HepG2 (cell line): ENCODE results near the gene ST6GALNAC4. TPM values are rescaled to one million over a fixed set of nuclear protein-coding genes. Genes with fewer than 3 reads are reported as not detected.

Source experiments
- ATF3 ChIP-seq: sonication (generic); formaldehyde crosslinking; IDR thresholded peaks from 2 replicates; pipeline ENCODE4 v1.4.0; 2020; ENCODE audit warnings: missing genetic modification reagents
- BRCA1 ChIP-seq: sonication (generic); formaldehyde crosslinking; IDR thresholded peaks from 2 replicates; pipeline ENCODE4 v1.4.0; 2020; ENCODE audit warnings: missing genetic modification reagents
- CEBPB ChIP-seq: IDR thresholded peaks from 2 replicates; pipeline ENCODE4 v1.6.1; 2011; ENCODE audit warnings: low read depth, low read length, improper control_type of control experiment, borderline replicate concordance
- DR1 ChIP-seq: sonication (generic); formaldehyde crosslinking; IDR thresholded peaks from 2 replicates; pipeline ENCODE4 v1.8.0; 2021; ENCODE audit warnings: mild to moderate bottlenecking, missing genetic modification reagents, inconsistent platforms
- EEA1 ChIP-seq: sonication (generic); formaldehyde crosslinking; IDR thresholded peaks from 2 replicates; pipeline ENCODE4 v1.5.1; 2020; ENCODE audit warnings: mild to moderate bottlenecking, missing genetic modification reagents, borderline replicate concordance
- FOXA3 ChIP-seq: IDR thresholded peaks from 2 replicates; pipeline ENCODE4 v1.6.1; 2016; ENCODE audit warnings: missing genetic modification reagents, missing compliant biosample characterization
- GATAD2A ChIP-seq: IDR thresholded peaks from 2 replicates; pipeline ENCODE4 v1.6.1; 2016
- GZF1 ChIP-seq: sonication (generic); formaldehyde crosslinking; IDR thresholded peaks from 2 replicates; pipeline ENCODE4 v1.5.1; 2020; ENCODE audit warnings: mild to moderate bottlenecking, missing genetic modification reagents
- HNRNPH1 ChIP-seq: fragments of 200-400 bp; formaldehyde crosslinking; optimal IDR thresholded peaks from 2 replicates; pipeline ENCODE3; 2017; ENCODE audit warnings: mild to moderate bottlenecking, low read depth, low read length
- KAT2B ChIP-seq: fragments of 150-350 bp; IDR thresholded peaks from 2 replicates; pipeline ENCODE4 v1.6.1; 2014; ENCODE audit warnings: low read depth, low read length, borderline replicate concordance
- KDM4B ChIP-seq: sonication (generic); formaldehyde crosslinking; IDR thresholded peaks from 2 replicates; pipeline ENCODE4 v1.4.0; 2020; ENCODE audit warnings: missing genetic modification reagents
- KLF12 ChIP-seq: sonication (generic); formaldehyde crosslinking; IDR thresholded peaks from 2 replicates; pipeline ENCODE4 v1.4.0; 2020; ENCODE audit warnings: missing genetic modification reagents, borderline replicate concordance
- MBD4 ChIP-seq: IDR thresholded peaks from 2 replicates; pipeline ENCODE4 v1.6.1; 2012; ENCODE audit warnings: low read length, inconsistent platforms, borderline replicate concordance
- MTF1 ChIP-seq: sonication (generic); formaldehyde crosslinking; IDR thresholded peaks from 2 replicates; pipeline ENCODE4 v1.5.0; 2020; ENCODE audit warnings: missing genetic modification reagents
- PAF1 ChIP-seq: IDR thresholded peaks from 2 replicates; pipeline ENCODE4 v1.6.1; 2016; ENCODE audit warnings: missing genetic modification reagents, missing compliant biosample characterization
- PAX8 ChIP-seq: sonication (generic); formaldehyde crosslinking; IDR thresholded peaks from 2 replicates; pipeline ENCODE4 v1.8.0; 2022; ENCODE audit warnings: mild to moderate bottlenecking, missing genetic modification reagents, borderline replicate concordance
- PHF21A ChIP-seq: sonication (generic); formaldehyde crosslinking; IDR thresholded peaks from 2 replicates; pipeline ENCODE4 v1.5.0; 2020; ENCODE audit warnings: mild to moderate bottlenecking, missing genetic modification reagents
- RERE ChIP-seq: IDR thresholded peaks from 2 replicates; pipeline ENCODE4 v1.6.1; 2016; ENCODE audit warnings: low read depth, missing genetic modification reagents, missing compliant biosample characterization
- SP1 ChIP-seq, 2 experiments: fragments of 450-650 bp in 1 of 2; sonication (generic) in 1 of 2; formaldehyde crosslinking in 1 of 2; IDR thresholded peaks; 2 replicates each; pipeline versions ENCODE4 v1.4.0 to v1.6.1; 2016 to 2020; ENCODE audit warnings: missing genetic modification reagents in 1 of 2
- SUZ12 ChIP-seq: fragments of 150-350 bp; IDR thresholded peaks from 2 replicates; pipeline ENCODE4 v1.6.1; 2014; ENCODE audit warnings: low read depth, low read length
- ZNF367 ChIP-seq: sonication (generic); formaldehyde crosslinking; IDR thresholded peaks from 2 replicates; pipeline ENCODE4 v1.4.0; 2020; ENCODE audit warnings: missing genetic modification reagents, borderline replicate concordance
- ZNF562 ChIP-seq: sonication (generic); formaldehyde crosslinking; IDR thresholded peaks from 2 replicates; pipeline ENCODE4 v1.8.0; 2022; ENCODE audit warnings: missing genetic modification reagents, borderline replicate concordance
- ZSCAN21 ChIP-seq: sonication (generic); formaldehyde crosslinking; IDR thresholded peaks from 2 replicates; pipeline ENCODE4 v1.8.0; 2022; ENCODE audit warnings: mild to moderate bottlenecking, missing genetic modification reagents, moderate library complexity, borderline replicate concordance
- ZUFSP ChIP-seq: sonication (generic); formaldehyde crosslinking; IDR thresholded peaks from 2 replicates; pipeline ENCODE4 v1.9.0; 2021; ENCODE audit warnings: missing genetic modification reagents, mild to moderate bottlenecking, borderline replicate concordance
- polyA plus RNA-seq, 8 experiments: library from polyadenylated mRNA; depleted of rRNA in 3 of 8; stranded (reverse) in 7 of 8; unstranded in 1 of 8; fragments of >200 nt; fragmentation: Illumina TruSeq in 4 of 8; extraction: Trizol in 4 of 8; gene quantifications; 2 replicates each; pipeline versions ENCODE4 v1.2.1 to v1.2.3, GENCODE V29; 2011 to 2016; ENCODE audit warnings: low read depth in 4 of 8, missing spikeins in 1 of 8, mixed read lengths in 1 of 8; ENCODE audit not compliant: insufficient read depth in 1 of 8
- total RNA-seq, 5 experiments: library from RNA; depleted of rRNA; stranded (reverse); fragments of >200 nt; fragmentation: Illumina TruSeq; extraction: Trizol; gene quantifications; 2 replicates each; pipeline ENCODE4 v1.2.3, GENCODE V29; 2016; ENCODE audit warnings: low read depth in 1 of 5

Gene ST6GALNAC4
- total and polyA plus RNA-seq, 2 of the 13 experiments (the other 11 are each of a cell fraction or from before 2014, with no cell fraction given): 18.8 to 27.7 TPM

- TF ChIP-seq CEBPB (no peak), DR1 (CRISPR knock-in tag) (no peak; the same call in 1 of the 2 replicates), FOXA3 (peak; percentile 75), MTF1 (CRISPR knock-in tag) (no peak), KAT2B (no peak), SP1 (IDR thresholded peaks at IDR 0.05) (no peak), SP1 (CRISPR knock-in tag; IDR thresholded peaks at IDR 0.05) (peak; percentile 44; the same call in 1 of the 2 replicates), ZSCAN21 (CRISPR knock-in tag) (peak; percentile 40; the same call in 1 of the 2 replicates), ATF3 (CRISPR knock-in tag) (no peak), MBD4 (no peak), ZUFSP (no peak), RERE (CRISPR knock-in tag) (0 out of 2 replicates have a peak, but pooled peaks have one; percentile 49), EEA1 (CRISPR knock-in tag) (no peak), SUZ12 (no peak), PHF21A (peak; percentile 84), ZNF562 (no peak), ZNF367 (CRISPR knock-in tag) (no peak), PAF1 (CRISPR knock-in tag) (no peak), GZF1 (CRISPR knock-in tag) (no peak), PAX8 (CRISPR knock-in tag) (no peak), KLF12 (CRISPR knock-in tag) (peak; percentile 77; the same call in 1 of the 2 replicates), KDM4B (CRISPR knock-in tag) (no peak), GATAD2A (CRISPR knock-in tag) (peak; percentile 82), BRCA1 (CRISPR knock-in tag) (no peak), HNRNPH1 (peak; percentile 25)
These were observed 13.0 kb downstream of the ST6GALNAC4 start (continued) for GRCh38 chr9:127903557-127904475.
